Fibroblast of mammary gland (primary cell): ENCODE results near the gene TFB1M.
"Not testable (repeated sequence)": the region's sequence is repeated elsewhere in the genome, so short reads cannot be mapped to it uniquely, and the experiment has no call there.

Experiments
- DNase-seq: peaks from one replicate; pipeline ENCODE4 v3.0.0-alpha.2; 2010; ENCODE audit warnings: low read depth
- H3K4me3 ChIP-seq: 2 replicates; pipeline ENCODE4 v1.5.1; 2011; ENCODE audit warnings: low read depth, mild to moderate bottlenecking, low read length, moderate library complexity; ENCODE audit not compliant: control insufficient read depth
- TF ChIP-seq, protein P1 (sequence below): conservative IDR thresholded peaks from 2 replicates; pipeline ENCODE4 v1.5.1; 2011; ENCODE audit warnings: low read depth, low read length, inconsistent platforms; ENCODE audit not compliant: control insufficient read depth, insufficient read depth

The TFB1M gene

DNA sequence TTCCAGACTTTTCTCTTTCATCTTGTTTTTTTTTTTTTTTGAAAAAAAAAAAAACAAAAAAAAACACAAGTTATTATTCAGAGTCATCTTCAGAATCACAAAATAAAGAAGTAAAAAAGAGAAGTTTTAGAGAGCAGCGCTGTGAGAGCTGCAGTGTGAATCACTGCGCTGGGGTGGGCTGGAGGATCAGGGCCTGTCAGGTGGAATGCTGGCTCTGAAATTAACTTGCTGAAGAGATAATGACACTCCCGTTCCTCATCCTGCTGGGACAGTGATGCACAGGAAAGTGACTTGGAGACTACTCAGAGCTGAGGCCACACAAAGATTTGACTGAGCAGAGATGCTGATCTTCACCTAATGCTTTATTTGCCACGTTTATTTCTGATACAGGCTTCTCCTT, 93.2 kb downstream of the TFB1M start:
- DNase-seq, result no peak
- TF ChIP-seq, protein P1, sequence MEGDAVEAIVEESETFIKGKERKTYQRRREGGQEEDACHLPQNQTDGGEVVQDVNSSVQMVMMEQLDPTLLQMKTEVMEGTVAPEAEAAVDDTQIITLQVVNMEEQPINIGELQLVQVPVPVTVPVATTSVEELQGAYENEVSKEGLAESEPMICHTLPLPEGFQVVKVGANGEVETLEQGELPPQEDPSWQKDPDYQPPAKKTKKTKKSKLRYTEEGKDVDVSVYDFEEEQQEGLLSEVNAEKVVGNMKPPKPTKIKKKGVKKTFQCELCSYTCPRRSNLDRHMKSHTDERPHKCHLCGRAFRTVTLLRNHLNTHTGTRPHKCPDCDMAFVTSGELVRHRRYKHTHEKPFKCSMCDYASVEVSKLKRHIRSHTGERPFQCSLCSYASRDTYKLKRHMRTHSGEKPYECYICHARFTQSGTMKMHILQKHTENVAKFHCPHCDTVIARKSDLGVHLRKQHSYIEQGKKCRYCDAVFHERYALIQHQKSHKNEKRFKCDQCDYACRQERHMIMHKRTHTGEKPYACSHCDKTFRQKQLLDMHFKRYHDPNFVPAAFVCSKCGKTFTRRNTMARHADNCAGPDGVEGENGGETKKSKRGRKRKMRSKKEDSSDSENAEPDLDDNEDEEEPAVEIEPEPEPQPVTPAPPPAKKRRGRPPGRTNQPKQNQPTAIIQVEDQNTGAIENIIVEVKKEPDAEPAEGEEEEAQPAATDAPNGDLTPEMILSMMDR, result no peak
- no peak overlapping the region for H3K4me3 ChIP-seq

DNA sequence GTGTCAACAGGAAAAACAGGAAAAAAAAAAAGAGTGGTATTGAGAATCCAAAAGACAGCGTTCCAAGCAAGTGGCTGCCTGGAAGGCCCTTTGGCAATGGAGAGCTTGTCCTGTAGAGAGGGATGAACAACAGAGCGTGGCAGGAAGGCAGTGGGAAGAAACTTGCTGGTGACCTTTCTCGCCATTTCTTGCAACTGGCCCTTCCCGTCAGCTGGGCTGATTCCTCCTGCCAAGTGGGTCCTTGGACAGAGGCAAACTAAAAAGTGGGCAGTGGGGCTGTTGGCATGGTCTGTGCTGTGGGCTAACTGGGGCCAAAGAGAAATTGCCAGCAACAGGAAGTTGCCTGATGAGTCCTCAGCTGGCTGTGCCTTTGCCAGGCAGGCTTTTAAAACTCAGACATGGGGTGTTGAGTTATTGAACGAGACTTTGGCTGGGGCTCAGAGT, 94.4 kb downstream of the TFB1M start:
- no peak for DNase-seq

DNA sequence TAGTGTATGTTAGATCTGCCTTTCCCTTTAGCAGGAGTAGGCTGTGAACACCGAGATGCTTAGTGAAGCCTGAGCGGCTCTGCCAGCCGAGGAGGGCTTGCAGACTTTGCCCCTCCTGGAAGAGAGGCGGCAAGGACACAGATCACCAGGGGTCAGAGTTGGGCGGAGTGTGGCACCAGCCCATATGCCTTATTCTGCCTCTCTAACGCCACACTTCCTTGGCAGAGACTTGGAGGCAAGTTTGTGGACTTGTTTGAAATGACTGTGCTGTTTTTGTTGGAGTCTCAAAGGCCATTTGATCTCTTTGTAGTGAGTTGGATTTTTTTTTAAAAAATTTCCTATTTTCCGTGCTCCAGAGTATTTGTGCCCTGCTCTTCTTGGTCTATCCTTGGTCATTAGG, 95.0 kb downstream of the TFB1M start:
- TF ChIP-seq, protein P1, result no peak
- no peak for DNase-seq
- H3K4me3 ChIP-seq, result no peak overlapping the region

More for the DNA sequence above, 94.4 kb downstream of the TFB1M start:
- TF ChIP-seq, protein P1, result no peak
- H3K4me3 ChIP-seq, result no peak overlapping the region

DNA sequence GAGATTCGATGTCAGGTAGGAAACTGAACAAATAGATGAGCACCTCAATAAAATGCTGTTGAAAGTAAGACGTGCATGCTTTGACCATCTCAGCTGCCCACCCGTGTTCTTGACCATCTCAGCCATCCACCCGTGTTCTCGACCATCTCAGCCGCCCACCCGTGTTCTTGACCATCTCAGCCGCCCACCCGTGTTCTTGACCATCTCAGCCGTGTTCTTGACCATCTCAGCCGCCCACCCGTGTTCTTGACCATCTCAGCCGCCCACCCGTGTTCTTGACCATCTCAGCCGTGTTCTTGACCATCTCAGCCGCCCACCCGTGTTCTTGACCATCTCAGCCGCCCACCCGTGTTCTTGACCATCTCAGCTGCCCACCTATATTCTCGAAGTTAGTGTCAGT, 95.6 kb downstream of the TFB1M start:
- DNase-seq, result not testable (repeated sequence)

DNA sequence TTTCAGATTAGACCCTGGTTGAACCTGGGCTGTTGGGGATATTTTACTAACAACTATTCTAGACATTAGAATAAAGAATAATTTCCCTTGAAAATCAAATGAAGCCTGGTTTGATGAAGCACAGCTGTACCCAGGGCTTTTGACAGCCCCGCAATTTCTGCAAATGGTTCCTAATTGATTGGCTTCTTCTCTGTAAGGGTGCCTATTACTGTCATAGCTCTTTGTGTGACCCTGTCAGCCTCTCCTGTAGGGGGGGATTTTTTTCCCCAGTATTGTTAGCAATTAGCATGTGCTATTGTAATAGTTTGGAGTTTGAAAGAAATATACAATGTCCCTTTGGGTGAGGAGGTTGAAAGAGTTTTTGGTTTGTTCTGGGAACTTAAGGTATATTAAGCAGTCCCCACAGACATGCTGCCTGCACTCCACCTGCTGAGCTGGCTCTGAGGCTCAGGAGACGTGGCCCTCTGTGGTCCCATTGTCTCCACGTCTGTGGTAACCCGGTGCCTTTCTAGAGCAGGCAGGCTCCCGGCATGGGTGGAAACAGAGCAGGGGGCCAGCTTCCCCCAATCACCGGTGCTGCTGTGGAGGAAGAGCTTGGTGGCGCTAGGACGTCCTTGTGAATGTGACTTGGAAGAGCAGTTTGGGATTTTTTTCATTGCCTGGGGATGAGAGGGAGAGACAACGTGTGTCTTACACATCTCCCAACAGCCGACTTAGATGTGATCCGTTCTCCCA, 97.8 kb downstream of the TFB1M start:
- TF ChIP-seq, protein P1, result no peak
- DNase-seq, result no peak
- no peak overlapping the region for H3K4me3 ChIP-seq

More for the DNA sequence above, 95.6 kb downstream of the TFB1M start:
- not testable (repeated sequence) for H3K4me3 ChIP-seq

DNA sequence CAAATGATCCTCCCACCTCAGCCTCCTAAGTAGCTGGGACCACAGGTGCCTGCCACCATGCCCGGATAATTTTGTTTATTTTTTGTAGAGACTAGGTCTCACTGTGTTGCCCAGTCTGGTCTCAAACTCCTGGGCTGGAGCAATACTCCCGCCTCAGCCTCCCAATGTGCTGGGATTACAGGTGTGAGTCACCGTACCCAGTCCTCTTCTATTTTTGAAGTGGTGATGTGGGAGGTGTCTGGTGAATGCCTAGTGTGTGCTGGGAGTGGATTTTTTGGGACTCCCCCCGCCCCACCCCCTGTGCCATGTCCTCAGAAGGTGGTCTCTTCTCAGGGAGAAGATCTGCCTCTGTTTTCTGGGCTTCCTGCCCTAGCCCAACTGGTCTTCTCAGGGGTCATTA, 98.4 kb downstream of the TFB1M start:
- TF ChIP-seq, protein P1, result no peak
- no peak for DNase-seq
- H3K4me3 ChIP-seq, result no peak overlapping the region

DNA sequence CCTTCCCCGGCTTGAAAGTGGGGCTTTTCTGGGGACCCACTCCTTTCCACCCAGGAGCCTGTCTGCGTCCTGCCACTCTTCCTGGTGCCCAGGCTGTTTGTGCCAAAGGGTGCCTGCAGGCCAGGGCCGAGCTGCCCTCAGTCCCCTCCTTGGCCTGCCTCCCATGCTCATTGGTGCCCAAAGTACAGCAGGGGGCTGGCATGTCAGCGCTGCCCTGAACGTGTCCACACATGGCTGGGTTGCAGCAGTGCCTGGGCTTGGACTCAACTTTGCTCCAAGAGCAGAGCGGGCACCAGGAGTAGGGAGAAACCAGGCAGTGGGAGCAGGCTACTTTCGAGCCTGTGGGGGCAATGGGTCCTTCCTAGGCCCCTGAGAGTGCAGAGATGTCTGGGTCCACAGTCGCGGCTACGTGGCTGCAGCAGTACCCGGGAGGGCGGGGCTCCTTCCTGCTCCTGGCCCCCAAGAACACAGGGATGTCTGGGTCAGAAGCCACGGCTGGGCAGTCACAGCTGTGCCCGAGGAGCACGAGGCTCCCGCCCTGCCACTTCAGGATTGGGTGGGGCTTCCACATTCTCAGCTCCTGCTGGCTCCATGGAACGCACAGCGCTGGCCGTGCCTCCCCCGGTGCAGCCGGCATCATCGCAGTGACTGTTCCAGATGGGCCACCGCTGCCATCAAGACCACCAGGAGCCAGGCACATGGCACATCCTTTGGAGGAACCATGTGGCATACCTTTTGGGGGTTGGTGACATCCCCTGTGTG, 100.5 kb downstream of the TFB1M start:
- DNase-seq, result no peak
- no peak overlapping the region for H3K4me3 ChIP-seq
- TF ChIP-seq, protein P1, result no peak
